H1 (cell line): ENCODE measurements around the gene COL27A1. TPM values are rescaled to one million over a fixed set of nuclear protein-coding genes. Genes with fewer than 3 reads are reported as not detected.

Source experiments
- CTCF ChIA-PET: fragments of 300-600 bp; sonication (Branson Sonifier 250); formaldehyde crosslinking; loops from one replicate; lab custom pipeline; 2021; ENCODE audit not compliant: partially characterized antibody; lab: Charles Lee
- POLR2A ChIA-PET: fragments of 300-600 bp; sonication (Branson Sonifier 250); formaldehyde crosslinking; loops from one replicate; lab custom pipeline; 2021; ENCODE audit warnings: inconsistent platforms; ENCODE audit not compliant: partially characterized antibody; lab: Charles Lee
- DNase-seq, 2 experiments: peaks; one replicate each; pipeline versions ENCODE4 v3.0.0 to v3.0.0-alpha.2; 2010 to 2022; ENCODE audit warnings: low spot score in 2 of 2, low read depth in 1 of 2, mixed read lengths in 1 of 2
- FAIRE-seq: peaks from 2 replicates; lab custom pipeline; 2011; peaks lifted over from hg19 to GRCh38; lab: Jason Lieb, UNC
- H2AFZ ChIP-seq: 2 replicates; pipeline ENCODE4 v1.8.1; 2012; ENCODE audit warnings: low read length, inconsistent platforms
- H2AK5ac ChIP-seq: 2 replicates; pipeline ENCODE4 v1.6.1; 2013; ENCODE audit warnings: low read depth, low read length
- H2BK120ac ChIP-seq: replicated peaks from 2 replicates; pipeline ENCODE3; 2013; ENCODE audit warnings: low read depth, low read length, inconsistent platforms
- H2BK12ac ChIP-seq: 2 replicates; pipeline ENCODE4 v1.6.1; 2013; ENCODE audit warnings: low read depth, low read length
- H2BK15ac ChIP-seq: 2 replicates; pipeline ENCODE4 v1.6.1; 2013; ENCODE audit warnings: low read length
- H2BK20ac ChIP-seq: 2 replicates; pipeline ENCODE4 v1.6.1; 2013; ENCODE audit warnings: low read length
- H2BK5ac ChIP-seq: 2 replicates; pipeline ENCODE4 v1.6.1; 2013; ENCODE audit warnings: low read depth, low read length
- H3K14ac ChIP-seq: 2 replicates; pipeline ENCODE4 v1.6.1; 2013; ENCODE audit warnings: inconsistent platforms; ENCODE audit not compliant: insufficient read length
- H3K18ac ChIP-seq: 2 replicates; pipeline ENCODE4 v1.6.1; 2013; ENCODE audit warnings: low read length; ENCODE audit errors: extremely low read depth
- H3K23ac ChIP-seq: 2 replicates; pipeline ENCODE4 v1.6.1; 2013; ENCODE audit warnings: inconsistent platforms; ENCODE audit not compliant: insufficient read length
- H3K23me2 ChIP-seq: 2 replicates; pipeline ENCODE4 v1.6.1; 2013; ENCODE audit warnings: low read depth, low read length
- H3K27ac ChIP-seq: 2 replicates; pipeline ENCODE4 v1.6.1; 2011; ENCODE audit warnings: low read depth, low read length, inconsistent platforms
- H3K27me3 ChIP-seq, 4 experiments: replicated peaks in 1 of 4; 1 replicate in 1 of 4; 2 replicates in 3 of 4; pipeline versions ENCODE4 v1.6.1 to v1.8.1; 2011 to 2013; ENCODE audit warnings: low read length in 3 of 4, mild to moderate bottlenecking in 3 of 4, inconsistent platforms in 2 of 4, mixed read lengths in 2 of 4, moderate library complexity in 1 of 4; ENCODE audit not compliant: control insufficient read depth in 3 of 4, insufficient read depth in 3 of 4; ENCODE audit errors: extremely low read depth in 1 of 4
- H3K36me3 ChIP-seq, 4 experiments: 2 replicates each; pipeline versions ENCODE4 v1.6.1 to v1.8.1; 2011 to 2013; ENCODE audit warnings: mild to moderate bottlenecking in 4 of 4, low read length in 3 of 4, moderate library complexity in 2 of 4, control low read depth in 1 of 4, inconsistent platforms in 1 of 4; ENCODE audit not compliant: insufficient read depth in 4 of 4, control insufficient read depth in 2 of 4
- H3K4ac ChIP-seq: replicated peaks from 2 replicates; pipeline ENCODE3; 2013; ENCODE audit warnings: low read length, low read depth, mixed read lengths, inconsistent platforms; ENCODE audit not compliant: insufficient read length
- H3K4me1 ChIP-seq, 4 experiments: replicated peaks in 1 of 4; 1 replicate in 1 of 4; 2 replicates in 3 of 4; pipeline versions ENCODE4 v1.6.1 to v1.8.1; 2011 to 2013; ENCODE audit warnings: low read length in 3 of 4, inconsistent platforms in 2 of 4, mixed read lengths in 1 of 4; ENCODE audit not compliant: insufficient read depth in 4 of 4, control insufficient read depth in 3 of 4
- H3K4me2 ChIP-seq, 2 experiments: 2 replicates each; pipeline versions ENCODE4 v1.6.1 to v1.8.1; 2011 to 2013; ENCODE audit warnings: low read depth in 2 of 2, low read length in 2 of 2, control low read depth in 1 of 2, inconsistent platforms in 1 of 2, mild to moderate bottlenecking in 1 of 2; ENCODE audit not compliant: insufficient read depth in 1 of 2
- H3K4me3 ChIP-seq, 4 experiments: fragments of 200-600, 300-600 bp in 1 of 4; sonication (generic), shearing (Covaris generic), sonication (Bioruptor Twin) in 1 of 4; 2 replicates each; pipeline versions ENCODE4 v1.5.1 to v1.8.1; 2011 to 2016; ENCODE audit warnings: low read length in 4 of 4, low read depth in 3 of 4, control low read depth in 2 of 4, inconsistent platforms in 2 of 4, mild to moderate bottlenecking in 2 of 4, mixed read lengths in 1 of 4, moderate library complexity in 1 of 4; ENCODE audit not compliant: insufficient read depth in 2 of 4; ENCODE audit errors: extremely low read depth in 1 of 4
- H3K56ac ChIP-seq: replicated peaks from 2 replicates; pipeline ENCODE3; 2013; ENCODE audit warnings: low read depth, mild to moderate bottlenecking, mixed read lengths, low read length, inconsistent platforms; ENCODE audit not compliant: insufficient read length
- H3K79me1 ChIP-seq: 2 replicates; pipeline ENCODE4 v1.6.1; 2013; ENCODE audit warnings: low read depth, low read length, control low read depth
- H3K79me2 ChIP-seq, 2 experiments: 2 replicates each; pipeline versions ENCODE4 v1.6.1 to v1.8.1; 2012 to 2013; ENCODE audit warnings: low read length in 2 of 2, mild to moderate bottlenecking in 2 of 2, inconsistent platforms in 1 of 2; ENCODE audit not compliant: insufficient read depth in 2 of 2, control insufficient read depth in 1 of 2
- H3K9ac ChIP-seq, 4 experiments: replicated peaks in 1 of 4; 1 replicate in 1 of 4; 2 replicates in 3 of 4; pipeline versions ENCODE4 v1.6.1 to v1.8.1; 2011 to 2013; ENCODE audit warnings: low read depth in 3 of 4, low read length in 3 of 4, control low read depth in 2 of 4, mild to moderate bottlenecking in 2 of 4, moderate library complexity in 2 of 4, inconsistent platforms in 1 of 4; ENCODE audit errors: extremely low read depth in 1 of 4
- H3K9me3 ChIP-seq, 2 experiments: 2 replicates each; pipeline versions ENCODE4 v1.6.1 to v1.8.1; 2012 to 2013; ENCODE audit warnings: mild to moderate bottlenecking in 2 of 2, moderate library complexity in 2 of 2, control low read depth in 1 of 2, inconsistent platforms in 1 of 2, low read depth in 1 of 2, low read length in 1 of 2, mixed read lengths in 1 of 2; ENCODE audit not compliant: insufficient read depth in 2 of 2
- H4K20me1 ChIP-seq, 2 experiments: replicated peaks in 1 of 2; 2 replicates each; pipeline versions ENCODE3 to v1.8.1; 2011 to 2013; ENCODE audit warnings: inconsistent platforms in 2 of 2, low read length in 2 of 2, mild to moderate bottlenecking in 1 of 2; ENCODE audit not compliant: insufficient read depth in 2 of 2, control insufficient read depth in 1 of 2
- H4K5ac ChIP-seq: 2 replicates; pipeline ENCODE4 v1.6.1; 2013; ENCODE audit warnings: low read length, low read depth, mixed read lengths, inconsistent platforms; ENCODE audit not compliant: insufficient read length
- H4K8ac ChIP-seq: 2 replicates; pipeline ENCODE4 v1.8.0; 2013; ENCODE audit warnings: mild to moderate bottlenecking, moderate library complexity, low read length, inconsistent platforms; ENCODE audit not compliant: insufficient read depth; ENCODE audit errors: extremely low read depth
- H4K91ac ChIP-seq: replicated peaks from 2 replicates; pipeline ENCODE3; 2013; ENCODE audit warnings: low read length, mixed read lengths, inconsistent platforms; ENCODE audit not compliant: insufficient read length
- BRCA1 ChIP-seq: IDR thresholded peaks from 2 replicates; pipeline ENCODE4 v1.6.1; 2012; ENCODE audit warnings: low read depth, low read length, improper control_type of control experiment
- CTBP2 ChIP-seq: IDR thresholded peaks from 2 replicates; pipeline ENCODE4 v1.7.0; 2011; ENCODE audit warnings: borderline replicate concordance, mild to moderate bottlenecking, moderate library complexity, mixed read lengths, low read length; ENCODE audit not compliant: insufficient read depth, insufficient read length
- GABPA ChIP-seq: IDR thresholded peaks from 2 replicates; pipeline ENCODE4 v1.6.1; 2011; ENCODE audit warnings: mild to moderate bottlenecking, low read length, moderate library complexity, borderline replicate concordance; ENCODE audit not compliant: insufficient read depth
- RNF2 ChIP-seq: fragments of 200-900, 300-1000 bp; sonication (generic); IDR thresholded peaks from 2 replicates; pipeline ENCODE4 v1.7.1; 2016; ENCODE audit warnings: borderline replicate concordance, low read depth, mild to moderate bottlenecking, antibody characterized with exemption, low read length; ENCODE audit not compliant: poor library complexity, severe bottlenecking; ENCODE audit errors: missing control alignments
- TEAD4 ChIP-seq: IDR thresholded peaks from 2 replicates; pipeline ENCODE4 v1.6.1; 2012; ENCODE audit warnings: low read depth, low read length, inconsistent platforms, mixed read lengths
- WGBS, 2 experiments: shearing (Covaris generic) in 1 of 2; methylation state at CpG; one replicate each; pipeline versions ENCODE4 v1.1.6 to v1.1.7; 2013 to 2015; ENCODE audit warnings: low lambda C conversion rate in 2 of 2, mixed read lengths in 2 of 2, inconsistent platforms in 1 of 2, low coverage in 1 of 2, missing lambda C conversion rate in 1 of 2; ENCODE audit not compliant: insufficient replicate concordance in 2 of 2, insufficient coverage in 1 of 2, insufficient read length in 1 of 2; ENCODE audit errors: extremely low coverage in 1 of 2, missing lambda C conversion rate in 1 of 2; 5-methylcytosine and 5-hydroxymethylcytosine counted together
- polyA plus RNA-seq, 7 experiments: library from polyadenylated mRNA; depleted of rRNA in 3 of 7; stranded (reverse) in 5 of 7; unstranded in 2 of 7; fragments of >200 nt in 5 of 7; fragments of 200-250 nt in 2 of 7; gene quantifications; 1 replicate in 5 of 7; 2 replicates in 1 of 7; 4 replicates in 1 of 7; pipeline versions ENCODE4 v1.2.1 to v1.2.3, GENCODE V29; 2011 to 2013; ENCODE audit warnings: missing spikeins in 2 of 7, mixed read lengths in 2 of 7
- total RNA-seq: library from RNA; stranded (reverse); fragmentation: NEBNext Ultra II Directional; extraction: Animal tissue kit (Norgen Biotek cat#: 25700); gene quantifications from 2 replicates; pipeline ENCODE4 v1.2.1, GENCODE V29; 2021
- TF ChIP-seq, protein P1 (sequence below): IDR thresholded peaks from 2 replicates; pipeline ENCODE4 v1.6.1; 2012; ENCODE audit warnings: inconsistent platforms
- TF ChIP-seq, protein P2 (sequence below), 3 experiments: IDR thresholded peaks; 1 replicate in 2 of 3; 2 replicates in 1 of 3; pipeline versions ENCODE4 v1.5.1 to v1.6.1; 2011; ENCODE audit warnings: low read length in 3 of 3, mild to moderate bottlenecking in 3 of 3, inconsistent platforms in 2 of 3, low read depth in 1 of 3, moderate library complexity in 1 of 3; ENCODE audit not compliant: insufficient read depth in 1 of 3; ENCODE audit errors: control extremely low read depth in 1 of 3
- TF ChIP-seq, protein P3 (sequence below): IDR thresholded peaks from 2 replicates; pipeline ENCODE4 v1.6.1; 2012; ENCODE audit warnings: inconsistent platforms

Gene COL27A1
- total and polyA plus RNA-seq, 2 of the 8 experiments (the other 6 are each of a cell fraction or from before 2014, with no cell fraction given) = 15.1 to 22.8 TPM

DNA sequence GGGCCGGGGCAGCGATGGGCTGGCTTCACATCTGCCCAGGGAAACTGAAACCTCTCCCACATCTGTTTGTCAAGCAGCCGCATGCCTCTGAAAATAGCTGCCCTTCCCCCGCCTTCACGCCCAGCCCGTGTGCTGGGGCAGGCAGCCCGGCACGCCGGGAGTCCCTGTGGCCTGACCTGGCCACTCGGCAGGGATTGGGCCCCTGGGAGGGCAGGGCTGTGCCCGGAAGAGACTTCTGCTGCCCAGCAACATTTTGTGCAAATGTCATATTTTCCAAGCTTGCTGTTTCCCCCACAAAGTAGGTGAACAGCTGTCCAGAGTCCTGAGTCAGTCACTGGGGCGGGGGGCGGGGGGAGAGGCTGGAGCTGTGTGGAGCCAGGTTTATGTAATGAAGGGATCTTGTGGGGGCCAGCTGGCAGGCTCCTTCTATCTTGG, 8.2 kb downstream of the COL27A1 start:
- DNase-seq = peak in 1 of 2 experiments; percentile 62
- H3K36me3 ChIP-seq = peaks cover 0 to 8% (median 0%) of the 10 kb centered on the region in 4 experiments; a peak in 2 of 8 replicates
- H3K27me3 ChIP-seq = no peaks in the 10 kb centered on the region
- H3K4me3 ChIP-seq = no peak overlapping the region
- no peak overlapping the region for H4K91ac ChIP-seq
- no peak for FAIRE-seq
- no peak overlapping the region for H2BK5ac ChIP-seq
- no peaks in the 10 kb centered on the region for H3K9me3 ChIP-seq
- no peak overlapping the region for H2BK15ac ChIP-seq
- peak overlapping the region in 1 of 2 experiments; percentile 38; a peak in 1 of 4 replicates for H3K4me2 ChIP-seq
- H3K79me1 ChIP-seq = peaks cover 2% of the 10 kb centered on the region; the same call in 1 of the 2 replicates
- no peak overlapping the region for H2BK20ac ChIP-seq
- peaks cover 0 to 5% of the 10 kb centered on the region in 2 experiments; a peak in 1 of 4 replicates for H3K79me2 ChIP-seq
- H3K14ac ChIP-seq = no peak overlapping the region
- 42% methylated on average over 11 of the region's 13 CpGs; no CpG with 5 or more reads in 1 of the 2 experiments for WGBS, 2 experiments
- no peak overlapping the region for H2BK120ac ChIP-seq
- H3K56ac ChIP-seq = no peak overlapping the region
- ChIA-PET POLR2A (interaction anchor here (0.6 to 3.4 kb wide), 4 partner anchors 11 to 124 kb away, joined by 3 to 11 read pairs (median 4); no protein-coding TSS in a partner anchor), CTCF (interaction anchor here (0.6 to 3.2 kb wide), 12 partner anchors 8 to 128 kb away, joined by 3 to 10 read pairs (median 3); partner anchors contain the start of genes COL27A1 and KIF12)
- no peak overlapping the region for H2AK5ac ChIP-seq
- H3K4ac ChIP-seq = no peak overlapping the region
- H4K20me1 ChIP-seq = peaks cover 2 to 15% of the 10 kb centered on the region in 2 experiments
- no peak overlapping the region for H3K18ac ChIP-seq
- H3K4me1 ChIP-seq = peaks cover 5 to 8% (median 6%) of the 10 kb centered on the region in 4 experiments; a peak in 4 of 7 replicates
- no peak overlapping the region for H4K5ac ChIP-seq
- H3K23me2 ChIP-seq = peaks cover 14% of the 10 kb centered on the region; the same call in 1 of the 2 replicates
- no peak overlapping the region for H3K27ac ChIP-seq
- no peak overlapping the region for H2AFZ ChIP-seq
- H3K23ac ChIP-seq = no peak overlapping the region
- H2BK12ac ChIP-seq = no peak overlapping the region
- no peak overlapping the region; a peak in 2 of 7 replicates for H3K9ac ChIP-seq
- H4K8ac ChIP-seq = no peak overlapping the region
- TF ChIP-seq, protein P1, sequence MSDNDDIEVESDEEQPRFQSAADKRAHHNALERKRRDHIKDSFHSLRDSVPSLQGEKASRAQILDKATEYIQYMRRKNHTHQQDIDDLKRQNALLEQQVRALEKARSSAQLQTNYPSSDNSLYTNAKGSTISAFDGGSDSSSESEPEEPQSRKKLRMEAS = peak; percentile 87
- TF ChIP-seq GABPA = peak; percentile 58; the same call in 1 of the 2 replicates
- TF ChIP-seq, protein P2, sequence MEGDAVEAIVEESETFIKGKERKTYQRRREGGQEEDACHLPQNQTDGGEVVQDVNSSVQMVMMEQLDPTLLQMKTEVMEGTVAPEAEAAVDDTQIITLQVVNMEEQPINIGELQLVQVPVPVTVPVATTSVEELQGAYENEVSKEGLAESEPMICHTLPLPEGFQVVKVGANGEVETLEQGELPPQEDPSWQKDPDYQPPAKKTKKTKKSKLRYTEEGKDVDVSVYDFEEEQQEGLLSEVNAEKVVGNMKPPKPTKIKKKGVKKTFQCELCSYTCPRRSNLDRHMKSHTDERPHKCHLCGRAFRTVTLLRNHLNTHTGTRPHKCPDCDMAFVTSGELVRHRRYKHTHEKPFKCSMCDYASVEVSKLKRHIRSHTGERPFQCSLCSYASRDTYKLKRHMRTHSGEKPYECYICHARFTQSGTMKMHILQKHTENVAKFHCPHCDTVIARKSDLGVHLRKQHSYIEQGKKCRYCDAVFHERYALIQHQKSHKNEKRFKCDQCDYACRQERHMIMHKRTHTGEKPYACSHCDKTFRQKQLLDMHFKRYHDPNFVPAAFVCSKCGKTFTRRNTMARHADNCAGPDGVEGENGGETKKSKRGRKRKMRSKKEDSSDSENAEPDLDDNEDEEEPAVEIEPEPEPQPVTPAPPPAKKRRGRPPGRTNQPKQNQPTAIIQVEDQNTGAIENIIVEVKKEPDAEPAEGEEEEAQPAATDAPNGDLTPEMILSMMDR (IDR thresholded peaks at IDR 0.05; ENCODE audit: control extremely low read depth in 1 of 3, insufficient read depth in 1 of 3, low read depth in 1 of 3, low read length in 3 of 3) = no peak
- no peak for TF ChIP-seq RNF2
- TF ChIP-seq TEAD4 = peak; percentile 65
- TF ChIP-seq, protein P3, sequence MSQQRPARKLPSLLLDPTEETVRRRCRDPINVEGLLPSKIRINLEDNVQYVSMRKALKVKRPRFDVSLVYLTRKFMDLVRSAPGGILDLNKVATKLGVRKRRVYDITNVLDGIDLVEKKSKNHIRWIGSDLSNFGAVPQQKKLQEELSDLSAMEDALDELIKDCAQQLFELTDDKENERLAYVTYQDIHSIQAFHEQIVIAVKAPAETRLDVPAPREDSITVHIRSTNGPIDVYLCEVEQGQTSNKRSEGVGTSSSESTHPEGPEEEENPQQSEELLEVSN = peak; percentile 64; the same call in 1 of the 2 replicates
- no peak for TF ChIP-seq BRCA1
- no peak for TF ChIP-seq CTBP2
